Measurements from ENCODE around the gene KLC1. TPM values are rescaled to one million over a fixed set of nuclear protein-coding genes. Genes with fewer than 3 reads are reported as not detected.

The KLC1 gene
- total RNA-seq, 2 donors from 2014 or later: 170 to 178 TPM

DNA sequence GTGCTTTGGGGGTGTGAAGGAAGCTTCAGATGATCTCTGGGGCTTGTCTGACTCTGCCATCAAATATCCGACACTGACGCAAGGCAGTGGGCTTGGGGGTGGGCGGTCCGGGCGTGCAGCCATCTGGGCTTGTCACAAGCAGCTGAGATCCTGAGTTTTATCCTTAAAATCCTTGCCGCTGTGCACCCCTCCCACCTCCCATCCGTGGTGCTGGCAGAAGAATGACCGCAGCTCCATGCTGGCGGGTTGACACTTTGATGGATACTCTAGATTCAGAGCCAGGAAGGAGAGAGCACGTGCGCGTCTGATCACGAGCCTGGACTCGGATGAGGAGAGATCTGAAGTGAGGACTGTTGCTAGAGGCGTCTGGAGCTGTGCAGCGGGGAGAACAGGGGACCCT lies 89.6 kb downstream of the KLC1 start:
- no peaks in the 10 kb centered on the region for H3K27me3 ChIP-seq (ENCODE audit: control insufficient read depth, insufficient read depth, low read length, poor library complexity, severe bottlenecking)
- H3K27ac ChIP-seq (ENCODE audit: low read depth, low read length): no peak overlapping the region
- no peaks in the 10 kb centered on the region for H3K9me3 ChIP-seq (ENCODE audit: control insufficient read depth, low read length)
- WGBS, 2 experiments (ENCODE audit: insufficient coverage in 1 of 2, insufficient read length in 1 of 2): 82 to 90% methylated on average over 12 to 16 of the region's 16 CpGs
- Mint-ChIP-seq H3K4me3 (no peak overlapping the region), H3K36me3 (ENCODE audit: low read depth) (peaks cover 11% of the 10 kb centered on the region), H3K27me3 (ENCODE audit: insufficient read depth) (no peaks in the 10 kb centered on the region), H3K4me1 (peaks cover 28% of the 10 kb centered on the region), H3K27ac (no peak overlapping the region), H3K9me3 (peaks cover 1% of the 10 kb centered on the region)
- peaks cover 9% of the 10 kb centered on the region for H3K36me3 ChIP-seq (ENCODE audit: control insufficient read depth, insufficient read depth, low read length)
- DNase-seq: no peak
- H3K4me3 ChIP-seq (ENCODE audit: low read length): no peak overlapping the region
- no peak overlapping the region for H3K9ac ChIP-seq (ENCODE audit: extremely low read depth, low read length, poor library complexity, severe bottlenecking)
- peaks cover 7% of the 10 kb centered on the region for H3K4me1 ChIP-seq (ENCODE audit: control insufficient read depth, insufficient read depth, low read length)
- TF ChIP-seq CTCF (conservative IDR thresholded peaks at IDR 0.05): no peak

DNA sequence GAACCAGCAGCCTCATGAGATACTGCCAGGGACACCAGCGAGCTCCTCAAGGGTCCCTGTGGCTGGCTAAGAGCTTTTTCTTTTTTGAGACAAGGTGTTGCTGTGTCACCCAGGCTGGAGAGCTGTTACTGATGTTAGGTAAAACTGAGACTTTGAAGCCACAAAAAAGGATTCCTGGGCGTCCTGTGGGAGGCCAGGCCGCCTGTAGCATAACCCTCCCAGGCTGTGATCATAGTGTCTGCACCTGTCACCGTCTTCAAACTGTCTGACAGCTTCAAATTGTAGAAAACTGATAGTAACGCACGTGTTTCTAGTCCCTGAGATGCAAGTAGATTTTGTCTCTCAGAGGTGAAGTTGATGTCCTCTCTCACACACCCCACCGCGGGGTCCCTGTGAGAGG lies 90.7 kb downstream of the KLC1 start:
- H3K4me3 Mint-ChIP-seq: no peak overlapping the region
- H3K9me3 Mint-ChIP-seq: peaks cover 1% of the 10 kb centered on the region
- no peak for DNase-seq
- Histone ChIP-seq H3K27me3 (ENCODE audit: control insufficient read depth, insufficient read depth, low read length, poor library complexity, severe bottlenecking) (no peaks in the 10 kb centered on the region), H3K36me3 (ENCODE audit: control insufficient read depth, insufficient read depth, low read length) (peaks cover 9% of the 10 kb centered on the region), H3K9me3 (ENCODE audit: control insufficient read depth, low read length) (no peaks in the 10 kb centered on the region), H3K9ac (ENCODE audit: extremely low read depth, low read length, poor library complexity, severe bottlenecking) (no peak overlapping the region), H3K4me1 (ENCODE audit: control insufficient read depth, insufficient read depth, low read length) (peaks cover 7% of the 10 kb centered on the region), H3K27ac (ENCODE audit: low read depth, low read length) (no peak overlapping the region), H3K4me3 (ENCODE audit: low read length) (no peak overlapping the region)
- no peak overlapping the region for H3K27ac Mint-ChIP-seq
- H3K27me3 Mint-ChIP-seq (ENCODE audit: insufficient read depth): no peaks in the 10 kb centered on the region
- H3K36me3 Mint-ChIP-seq (ENCODE audit: low read depth): peaks cover 11% of the 10 kb centered on the region
- 94 to 95% methylated on average over 6 to 8 of the region's 8 CpGs for WGBS, 2 experiments (ENCODE audit: insufficient coverage in 1 of 2, insufficient read length in 1 of 2)
- peaks cover 23% of the 10 kb centered on the region for H3K4me1 Mint-ChIP-seq
- TF ChIP-seq CTCF (conservative IDR thresholded peaks at IDR 0.05): no peak

GRCh38 chr14:103721334-103722120 lies 92.5 kb downstream of the KLC1 start:
- DNase-seq: no peak
- no peak overlapping the region for H3K9ac ChIP-seq (ENCODE audit: extremely low read depth, low read length, poor library complexity, severe bottlenecking)
- H3K27ac Mint-ChIP-seq: no peak overlapping the region
- peaks cover 1% of the 10 kb centered on the region for H3K9me3 Mint-ChIP-seq
- WGBS, 2 experiments (ENCODE audit: insufficient coverage in 1 of 2, insufficient read length in 1 of 2): 93 to 96% methylated on average over 16 to 25 of the region's 26 CpGs
- H3K27me3 Mint-ChIP-seq (ENCODE audit: insufficient read depth): no peaks in the 10 kb centered on the region
- no peak overlapping the region for H3K4me3 Mint-ChIP-seq
- H3K4me3 ChIP-seq (ENCODE audit: low read length): no peak overlapping the region
- no peaks in the 10 kb centered on the region for H3K27me3 ChIP-seq (ENCODE audit: control insufficient read depth, insufficient read depth, low read length, poor library complexity, severe bottlenecking)
- H3K27ac ChIP-seq (ENCODE audit: low read depth, low read length): no peak overlapping the region
- H3K4me1 ChIP-seq (ENCODE audit: control insufficient read depth, insufficient read depth, low read length): peaks cover 7% of the 10 kb centered on the region
- H3K36me3 ChIP-seq (ENCODE audit: control insufficient read depth, insufficient read depth, low read length): peaks cover 15% of the 10 kb centered on the region
- peak; percentile 22 for TF ChIP-seq CTCF (conservative IDR thresholded peaks at IDR 0.05)
- H3K4me1 Mint-ChIP-seq: peaks cover 22% of the 10 kb centered on the region
- peaks cover 11% of the 10 kb centered on the region for H3K36me3 Mint-ChIP-seq (ENCODE audit: low read depth)
- no peaks in the 10 kb centered on the region for H3K9me3 ChIP-seq (ENCODE audit: control insufficient read depth, low read length)
